CD4-positive, alpha-beta T cell treated with Interleukin-12 subunit alpha and Interleukin-12 subunit beta, for 1 hour (primary cell): Measurements from ENCODE around the gene AK8.

Experiments
- DNase-seq: peaks from one replicate; pipeline ENCODE4 v3.0.0-alpha.2; 2020

AK8 gene, protein sequence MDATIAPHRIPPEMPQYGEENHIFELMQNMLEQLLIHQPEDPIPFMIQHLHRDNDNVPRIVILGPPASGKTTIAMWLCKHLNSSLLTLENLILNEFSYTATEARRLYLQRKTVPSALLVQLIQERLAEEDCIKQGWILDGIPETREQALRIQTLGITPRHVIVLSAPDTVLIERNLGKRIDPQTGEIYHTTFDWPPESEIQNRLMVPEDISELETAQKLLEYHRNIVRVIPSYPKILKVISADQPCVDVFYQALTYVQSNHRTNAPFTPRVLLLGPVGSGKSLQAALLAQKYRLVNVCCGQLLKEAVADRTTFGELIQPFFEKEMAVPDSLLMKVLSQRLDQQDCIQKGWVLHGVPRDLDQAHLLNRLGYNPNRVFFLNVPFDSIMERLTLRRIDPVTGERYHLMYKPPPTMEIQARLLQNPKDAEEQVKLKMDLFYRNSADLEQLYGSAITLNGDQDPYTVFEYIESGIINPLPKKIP

DNA sequence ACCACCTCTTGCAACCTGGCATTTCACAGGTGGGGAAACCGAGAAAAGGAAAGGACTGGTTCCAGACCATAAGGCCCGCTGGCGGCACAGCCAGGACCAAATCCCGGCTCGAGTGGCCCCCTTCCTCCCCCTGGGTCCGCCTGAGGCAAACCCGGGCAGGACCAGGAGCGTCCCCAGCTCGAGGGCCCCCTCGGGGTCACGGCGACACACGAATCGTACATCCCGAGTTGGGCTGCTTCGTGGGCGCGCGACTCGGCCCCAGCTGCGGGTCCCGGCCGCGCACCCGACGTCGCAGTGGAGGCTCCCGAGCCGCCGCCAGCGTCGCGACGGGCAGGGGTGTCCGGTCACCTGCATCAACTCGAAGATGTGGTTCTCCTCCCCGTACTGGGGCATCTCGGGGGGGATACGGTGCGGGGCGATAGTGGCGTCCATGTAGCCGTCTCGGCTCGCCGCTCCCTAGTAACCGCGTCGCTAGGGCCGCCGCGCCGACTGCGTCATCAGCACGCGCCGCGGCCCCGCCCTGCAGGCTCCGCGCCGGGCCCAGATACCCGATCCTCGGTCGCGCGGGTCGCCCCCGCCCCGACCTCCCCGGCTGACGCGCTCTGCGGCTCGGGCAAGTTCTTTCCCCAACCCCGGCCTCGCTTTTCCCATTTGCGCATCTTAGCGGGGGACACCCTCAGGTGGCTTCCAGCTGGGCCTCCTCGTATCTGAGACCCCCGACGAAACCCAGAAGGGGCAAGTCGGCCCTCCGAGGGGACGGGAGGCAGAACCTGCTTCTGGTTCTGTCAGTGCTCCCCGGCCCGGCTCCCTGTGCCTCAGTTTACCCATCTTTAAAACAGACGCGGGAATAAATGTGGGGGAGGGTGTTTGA is at the start of gene AK8:
Gene AK8 (minus strand): TSS at position 461 of the 871 bp plus-strand sequence. CDS start 29 bp downstream, at position 432.
- DNase-seq = peak; percentile 82

DNA sequence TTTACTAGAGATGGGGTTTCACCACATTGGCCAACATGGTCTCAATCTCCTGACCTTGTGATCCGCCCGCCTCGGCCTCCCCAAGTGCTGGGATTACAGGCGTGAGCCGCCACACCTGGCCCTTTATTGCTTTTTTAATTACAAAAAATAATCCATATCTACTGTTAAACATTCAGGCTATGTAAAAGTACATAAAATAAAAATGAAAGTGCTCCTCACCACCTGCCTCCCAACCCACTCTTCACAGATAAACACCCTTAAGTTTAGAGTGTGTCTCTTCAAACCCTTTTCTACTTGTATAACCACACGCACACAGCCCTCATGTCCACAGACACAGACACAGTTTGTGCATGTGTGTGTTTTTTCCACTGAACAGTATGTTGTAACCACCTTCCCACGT is 49.6 kb upstream of the AK8 start:
- DNase-seq = no peak

DNA sequence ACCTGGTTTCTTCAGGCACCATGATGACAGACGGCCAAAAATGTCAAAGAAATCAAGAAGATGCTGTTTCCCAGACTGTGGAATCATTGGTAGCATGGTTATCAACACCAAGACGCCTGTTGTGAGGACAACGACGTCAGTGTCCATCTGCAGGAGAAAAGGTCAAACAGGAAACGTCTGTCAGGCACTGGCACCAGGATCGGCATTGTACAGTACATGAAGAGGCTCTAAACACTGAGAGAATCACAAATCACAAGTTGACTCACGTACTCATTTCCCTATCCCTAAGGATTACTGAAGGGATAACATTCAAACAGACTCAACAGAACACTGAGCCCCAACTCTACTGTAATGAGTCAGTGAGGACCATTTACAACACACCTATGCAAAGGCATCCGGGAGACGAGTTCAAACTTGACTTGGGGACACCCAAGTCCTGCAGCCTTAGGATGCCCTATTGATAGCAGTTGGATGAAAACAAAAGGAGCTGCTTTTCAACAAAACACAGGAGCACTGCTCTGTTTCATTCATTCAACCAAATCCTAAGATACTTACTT is 45.3 kb upstream of the AK8 start:
- DNase-seq = no peak

DNA sequence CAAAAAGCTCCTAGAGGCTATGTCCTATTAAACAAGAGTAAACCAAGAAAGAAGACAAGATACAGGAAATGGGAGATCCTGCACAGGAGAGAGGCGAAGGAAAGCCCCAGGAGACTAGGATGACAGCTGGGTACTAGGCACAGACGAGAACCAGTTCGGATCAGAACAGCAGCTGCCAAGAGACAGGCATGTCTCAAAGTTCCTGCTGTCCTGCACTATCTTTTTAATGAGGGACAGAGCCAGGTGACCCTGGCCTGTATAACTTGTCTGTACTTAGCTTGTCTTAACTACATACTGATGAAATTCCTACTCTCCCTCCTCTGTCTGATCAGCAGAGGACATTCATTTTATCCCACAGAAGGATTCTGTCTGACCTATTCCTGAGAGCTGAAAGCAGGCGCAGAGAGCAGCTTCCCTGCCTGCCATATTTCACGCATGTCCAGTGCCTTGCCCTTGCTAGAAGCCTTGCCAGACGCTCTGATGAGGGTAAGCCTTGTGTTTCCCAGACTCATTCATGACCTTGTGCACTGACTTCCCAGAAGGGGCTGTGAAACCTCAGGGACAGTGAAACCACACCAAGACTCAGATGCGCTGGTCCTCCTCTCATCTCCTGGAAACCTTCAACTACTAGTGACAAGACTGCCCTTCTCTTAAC is 41.7 kb upstream of the AK8 start:
- DNase-seq = no peak

DNA sequence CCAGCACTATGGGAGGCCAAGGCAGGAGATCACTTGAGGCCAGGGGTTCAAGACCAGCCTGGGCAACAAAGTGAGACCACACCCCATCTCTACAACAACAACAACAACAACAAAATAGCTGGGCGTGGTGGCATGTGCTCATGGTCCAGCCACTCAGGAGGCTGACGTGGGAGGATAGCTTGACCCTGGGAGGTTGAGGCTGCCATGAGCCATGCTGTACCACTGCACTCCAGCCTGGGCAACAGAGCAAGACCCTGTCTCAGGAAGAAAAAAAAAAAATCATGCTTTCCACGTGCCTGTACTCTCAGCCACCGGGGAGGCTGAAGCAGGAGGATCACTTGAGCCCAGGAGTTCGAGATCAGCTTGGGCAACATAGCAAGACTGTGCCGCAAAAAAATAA is 36.8 kb upstream of the AK8 start:
- DNase-seq = no peak

DNA sequence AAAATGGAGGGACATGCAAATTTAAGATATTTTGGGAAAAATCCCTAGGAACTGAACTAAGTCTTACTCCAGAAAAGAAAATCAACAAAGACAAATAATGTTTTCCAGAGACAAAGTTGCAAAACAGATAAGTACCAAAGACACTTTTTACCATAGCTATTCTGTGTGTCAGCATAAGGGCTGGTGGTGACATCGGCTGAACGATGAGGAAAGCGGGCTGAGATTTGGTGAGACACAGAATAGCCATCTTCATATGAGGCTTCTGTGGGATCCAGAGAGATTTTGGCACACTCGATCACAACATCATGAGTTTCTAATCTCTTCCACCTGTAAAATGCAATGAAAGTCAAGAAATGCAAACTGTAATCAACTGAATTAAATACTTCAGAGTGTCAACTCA is 34.0 kb upstream of the AK8 start:
- no peak for DNase-seq

DNA sequence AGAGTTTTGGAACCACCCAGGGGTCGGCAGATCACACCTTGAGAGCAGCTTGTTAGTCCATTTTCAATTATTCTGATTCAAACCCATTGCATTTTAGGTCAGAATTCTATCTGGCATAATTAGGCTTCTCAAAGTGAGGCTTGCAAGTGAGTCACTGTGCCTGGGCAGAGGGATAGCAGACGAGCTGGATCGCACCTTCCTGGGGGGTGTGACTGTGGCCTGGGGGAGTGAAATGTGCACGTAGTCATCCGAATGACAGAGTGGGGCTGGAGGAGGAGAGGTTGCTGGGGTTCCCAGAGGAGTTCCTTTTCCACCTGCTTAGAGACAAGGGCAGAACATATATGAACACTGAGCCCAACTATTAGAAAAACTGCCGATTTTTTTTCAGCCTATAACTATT is 32.3 kb upstream of the AK8 start:
- DNase-seq = no peak

DNA sequence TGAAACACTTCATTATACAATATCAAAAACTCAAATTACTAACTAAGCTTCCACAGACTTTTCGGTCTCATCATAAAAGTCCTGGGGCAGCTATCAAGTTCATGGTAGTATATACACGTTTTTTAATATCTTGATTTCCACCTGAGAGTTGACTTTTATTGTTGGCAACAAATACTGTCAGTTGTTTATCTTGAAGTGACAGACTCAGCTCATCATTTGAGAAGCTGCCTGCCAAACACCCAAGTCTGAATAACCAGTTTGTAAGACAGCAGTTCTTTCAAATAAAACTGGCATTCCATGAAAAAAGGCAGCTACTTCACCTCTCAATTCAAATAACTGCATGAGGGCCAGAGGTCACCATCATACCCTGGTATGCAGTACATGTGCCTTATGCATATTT is 31.2 kb upstream of the AK8 start:
- DNase-seq = no peak

DNA sequence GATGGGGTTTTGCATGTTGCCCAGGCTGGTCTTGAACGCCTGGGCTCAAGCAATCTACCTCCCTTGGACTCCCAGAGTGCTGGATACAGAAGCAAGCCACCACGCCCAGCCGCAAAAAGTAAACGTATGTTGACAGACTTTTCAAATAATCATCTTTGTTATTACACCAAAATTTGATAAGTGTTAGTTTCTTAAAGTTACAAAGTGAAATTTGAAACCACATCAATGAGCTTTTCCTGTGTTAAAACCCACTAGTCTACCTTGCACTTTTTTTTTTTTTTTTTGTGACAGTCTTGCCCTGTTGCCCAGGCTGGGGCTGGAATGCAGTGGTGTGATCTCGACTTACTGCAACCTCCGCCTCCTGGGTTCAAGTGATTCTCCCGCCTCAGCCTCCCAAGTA is 30.6 kb upstream of the AK8 start:
- peak; percentile 52 for DNase-seq

DNA sequence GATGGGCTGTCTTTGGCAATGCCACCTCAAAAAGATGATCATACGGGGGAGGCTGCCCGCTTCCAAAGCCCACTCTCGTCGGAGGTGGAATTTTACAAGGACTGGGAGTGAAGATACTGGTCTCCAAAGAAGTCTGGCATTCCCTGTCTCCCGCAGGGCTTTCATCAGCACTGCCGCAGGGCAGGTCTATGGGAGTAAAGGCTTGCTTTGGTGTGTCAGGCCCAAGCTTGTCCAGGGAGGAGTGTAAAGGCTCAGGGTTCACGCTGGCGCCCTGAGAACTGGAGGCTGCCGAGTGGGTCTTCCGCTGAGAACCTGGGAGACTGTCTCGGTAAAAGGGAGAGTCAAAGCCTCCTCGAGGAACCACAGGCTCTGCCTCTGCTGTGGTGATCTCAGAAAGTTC is 27.6 kb upstream of the AK8 start:
- no peak for DNase-seq

DNA sequence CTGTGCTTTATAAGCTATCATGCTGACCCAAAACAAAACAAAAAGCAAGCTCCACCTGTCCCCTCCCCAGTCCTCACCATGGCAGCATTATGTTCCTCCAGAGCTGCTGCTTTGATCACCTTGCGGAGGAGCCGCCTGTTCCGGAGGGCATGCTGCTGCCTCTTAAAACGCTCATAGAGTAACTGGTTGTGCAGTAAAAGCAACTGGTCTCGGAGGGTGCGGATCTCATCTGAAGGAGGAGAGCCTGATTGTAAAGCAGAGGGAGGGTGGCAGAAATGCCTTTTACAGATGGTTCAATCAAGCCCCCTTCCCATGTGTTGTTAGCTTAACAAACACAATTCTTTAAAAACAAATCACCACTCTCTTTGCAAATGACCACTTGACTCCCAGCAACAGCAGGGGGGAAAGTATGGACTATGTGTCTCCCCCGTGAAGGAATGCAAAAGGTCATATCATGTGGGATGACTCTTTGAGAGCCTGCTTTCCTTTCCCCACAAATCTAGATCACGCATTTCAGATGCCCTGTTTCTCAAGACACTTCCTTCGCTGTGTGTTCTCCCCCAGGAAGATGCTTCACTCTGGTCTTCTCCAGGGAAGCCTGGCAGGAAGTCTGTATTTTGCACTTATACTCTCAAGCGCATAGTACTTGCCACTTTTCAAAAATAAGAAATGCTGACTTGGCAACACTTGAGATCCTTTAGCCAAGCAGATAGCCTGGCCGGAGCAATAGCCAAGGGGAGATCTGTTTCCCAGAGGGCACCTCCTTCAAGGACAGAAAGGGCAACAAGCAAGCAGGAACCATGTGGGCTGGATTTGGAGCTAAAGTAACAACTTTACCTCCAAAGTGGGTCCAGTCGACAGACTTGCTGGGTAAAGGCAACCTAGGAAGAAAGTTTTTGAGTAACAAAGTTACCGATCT is 25.7 kb upstream of the AK8 start:
- no peak for DNase-seq

DNA sequence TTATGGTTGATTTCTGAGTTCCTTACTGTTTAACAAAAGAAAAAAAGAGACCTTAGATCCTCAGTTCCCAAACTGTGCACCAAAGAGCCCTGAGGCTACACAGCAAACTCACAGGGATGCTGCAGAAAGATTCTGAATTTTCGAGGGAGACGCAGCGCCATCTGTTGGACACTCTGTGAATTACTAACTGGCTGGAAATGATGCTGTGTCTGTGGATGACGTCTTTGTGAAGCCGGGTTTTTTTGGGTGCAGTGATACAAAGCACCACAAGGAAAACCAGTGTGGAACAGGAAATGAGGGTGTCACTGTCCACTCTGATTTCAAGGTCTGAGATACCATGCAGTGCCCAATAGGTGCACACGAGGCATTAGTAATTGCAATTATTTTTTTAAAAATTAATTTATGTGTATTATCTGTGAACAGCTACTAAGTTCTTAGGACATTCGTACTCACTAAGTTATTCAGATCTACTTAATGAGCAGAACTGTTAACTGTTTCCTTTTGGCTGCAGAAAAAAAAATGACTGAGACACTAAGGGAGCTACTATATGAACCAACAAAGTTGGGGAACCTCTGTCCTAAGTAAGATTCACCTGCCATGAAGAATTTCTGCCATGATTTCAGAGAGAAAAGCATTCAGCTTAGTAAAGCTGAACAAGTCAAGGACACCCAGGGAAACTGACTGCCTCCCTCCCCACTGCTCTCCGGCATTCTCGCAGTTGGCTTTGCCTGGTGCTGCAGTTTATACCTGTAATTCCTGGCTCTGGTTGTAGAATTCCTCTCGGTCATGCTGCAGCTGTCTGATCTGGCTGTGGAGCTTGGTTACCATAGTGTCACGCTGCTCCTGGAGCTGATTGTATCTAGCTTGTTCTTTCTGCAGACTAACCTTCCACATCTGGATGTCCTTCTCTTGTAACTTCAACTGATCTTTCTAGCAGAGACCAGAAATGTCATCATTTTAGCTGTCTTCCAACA is 24.1 kb upstream of the AK8 start:
- peak; percentile 84 for DNase-seq

DNA sequence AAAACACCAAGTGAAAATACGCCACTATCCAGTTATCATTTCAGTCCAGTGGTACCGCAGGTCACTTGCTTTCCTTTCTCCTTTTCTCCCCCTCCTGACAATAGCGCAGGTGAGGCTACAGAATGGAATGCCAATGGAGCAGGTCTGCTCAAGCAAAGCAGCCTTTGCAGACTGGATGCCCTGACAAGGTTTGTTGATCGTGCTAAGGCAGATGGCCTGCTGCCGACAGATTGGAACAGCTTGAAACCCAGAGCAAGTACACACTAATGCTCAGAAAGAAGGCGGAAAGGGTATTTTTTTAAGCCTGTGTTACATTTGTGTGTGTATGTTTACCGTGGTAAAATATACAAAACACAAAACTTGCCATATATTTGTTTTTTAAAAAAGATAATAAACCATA is 20.0 kb upstream of the AK8 start:
- DNase-seq = no peak

DNA sequence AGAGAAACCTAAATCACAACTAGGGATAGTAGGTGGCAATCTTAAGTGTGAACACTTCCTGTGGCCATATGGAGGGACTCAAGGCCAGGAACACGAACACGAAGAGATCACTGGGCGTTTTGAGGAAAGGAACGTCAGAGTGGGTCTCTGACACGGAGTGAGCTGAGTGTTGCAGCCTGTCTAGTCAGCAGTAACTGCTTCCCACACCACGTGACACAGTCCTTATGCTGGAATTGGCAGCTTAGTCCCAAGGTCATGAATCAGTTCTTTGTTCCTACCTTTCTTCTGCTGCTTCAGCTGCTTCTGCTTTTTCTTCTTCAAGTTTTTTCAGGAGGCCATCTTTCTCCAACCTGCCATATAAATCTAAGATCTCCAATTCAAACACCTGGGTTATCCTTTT is 18.8 kb upstream of the AK8 start:
- no peak for DNase-seq

DNA sequence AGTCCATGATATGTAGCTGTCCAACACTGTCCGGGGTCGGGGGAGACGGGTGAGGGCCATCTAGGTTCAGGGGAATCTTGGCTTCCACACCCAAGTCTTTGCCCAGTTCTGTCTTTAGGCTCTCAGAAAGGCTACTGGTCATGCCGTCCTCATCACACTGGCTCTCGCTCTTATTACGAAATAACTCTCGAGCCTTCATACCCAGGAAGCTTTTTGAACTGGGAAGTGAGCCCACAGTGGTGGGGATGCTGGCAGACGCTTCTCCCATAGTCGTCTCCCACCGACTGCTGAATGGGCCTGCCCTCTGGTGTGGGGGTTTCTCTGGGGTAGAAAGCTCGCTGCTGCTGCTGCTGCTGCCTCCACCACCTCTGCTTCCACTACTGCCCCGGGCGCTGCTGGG is 18.2 kb upstream of the AK8 start:
- DNase-seq = no peak

DNA sequence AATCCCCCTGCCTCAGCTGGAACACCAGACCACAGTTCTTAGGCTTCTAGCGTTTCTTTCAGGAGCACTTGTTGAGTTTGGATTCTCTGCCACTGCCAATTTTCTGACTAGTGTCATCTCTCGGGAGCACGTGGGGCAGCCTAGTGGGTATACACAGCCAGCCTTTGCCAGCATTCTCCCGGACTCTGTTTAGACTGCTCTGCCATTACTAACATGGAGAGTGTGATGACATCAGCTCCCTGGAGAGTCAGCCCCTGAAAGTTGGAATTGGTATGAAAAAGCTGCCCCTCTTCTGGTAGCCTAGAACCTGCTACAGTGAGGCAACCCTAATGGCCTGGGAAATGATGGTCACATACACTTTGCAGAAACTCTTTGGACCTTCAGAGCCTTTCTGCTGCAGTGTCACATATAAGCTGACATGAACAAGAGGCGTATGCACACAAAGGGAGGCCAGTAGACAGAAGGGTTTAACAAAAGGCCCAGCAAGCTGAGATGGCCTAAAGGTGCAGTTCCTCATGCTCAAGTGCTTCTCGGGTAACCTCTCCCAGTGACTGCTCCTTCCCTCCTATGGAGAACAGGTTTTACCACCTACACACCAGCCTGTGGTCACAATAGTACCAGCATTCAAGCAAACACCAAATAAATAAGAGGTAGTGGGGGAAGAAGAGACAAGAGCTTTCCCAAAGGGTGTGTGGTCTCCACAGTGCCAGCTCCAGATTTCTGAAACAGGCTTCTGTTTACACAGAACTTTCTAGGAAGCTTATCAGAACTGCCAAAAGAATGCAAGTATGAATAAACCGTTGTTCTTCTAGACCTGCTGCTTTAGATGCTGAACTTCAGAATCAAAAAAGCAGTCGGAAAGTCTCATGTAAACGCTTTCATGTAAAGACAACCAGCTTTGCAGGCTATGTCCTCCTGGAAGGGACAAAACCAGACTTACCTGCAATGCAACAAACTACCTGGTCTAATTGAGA is 17.1 kb upstream of the AK8 start:
- DNase-seq = no peak

DNA sequence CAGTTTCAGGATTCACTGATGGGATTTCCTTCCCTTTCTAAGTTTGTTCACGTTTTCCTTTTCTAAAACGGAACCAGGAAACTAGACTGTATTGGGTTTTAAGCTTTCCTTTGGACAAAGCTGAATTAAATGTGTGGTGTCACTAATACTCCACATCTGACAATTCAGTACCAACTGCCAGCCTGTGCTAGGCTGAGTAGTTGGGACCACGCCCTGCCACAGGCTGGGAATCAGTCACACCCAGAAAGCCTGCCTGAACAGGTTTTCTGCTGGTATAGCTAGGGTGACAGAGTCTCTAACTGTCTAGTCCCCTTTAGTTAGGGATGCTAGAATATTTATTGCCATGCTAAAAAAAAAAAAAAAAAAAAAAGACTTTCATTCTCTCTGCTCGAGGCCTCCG is 16.3 kb upstream of the AK8 start:
- no peak for DNase-seq

DNA sequence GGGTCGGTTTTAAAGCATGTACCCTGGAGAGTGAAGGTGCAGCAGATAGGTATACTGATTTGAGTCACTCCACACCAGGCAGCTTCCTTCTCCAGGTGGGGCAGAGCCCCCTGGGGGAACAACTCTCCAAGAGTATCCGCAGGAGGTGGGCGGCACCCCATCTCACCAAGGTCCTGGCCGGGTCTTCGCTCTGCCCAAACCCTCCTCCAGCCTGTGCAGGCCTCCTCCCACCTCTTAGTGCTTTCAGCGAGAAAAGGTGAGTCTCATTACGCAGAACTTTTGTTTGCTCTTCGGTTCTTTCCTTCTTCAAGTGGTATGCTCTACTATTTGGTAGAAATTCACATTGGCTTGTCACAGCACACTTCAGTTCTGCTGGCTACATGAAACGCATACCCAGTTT is 14.3 kb upstream of the AK8 start:
- DNase-seq = no peak

DNA sequence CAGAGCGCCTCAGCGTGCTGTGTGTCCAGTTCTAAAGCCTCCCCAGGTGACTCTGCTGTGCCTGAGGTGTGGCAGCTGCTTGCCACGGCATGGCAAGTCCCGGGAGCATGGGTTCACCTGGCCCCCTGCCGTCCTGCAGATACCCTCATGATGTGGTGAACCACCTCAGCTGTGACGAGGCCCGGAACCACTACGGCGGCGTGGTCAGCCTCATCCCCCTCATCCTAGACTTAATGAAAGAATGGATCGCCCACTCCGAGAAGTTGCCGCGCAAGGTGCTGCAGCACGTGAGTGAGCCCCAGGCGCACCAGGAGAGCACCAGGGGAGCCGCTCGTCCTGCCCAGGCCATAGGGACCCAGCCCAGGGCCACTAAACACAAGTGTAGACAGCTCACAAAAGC is 10.1 kb upstream of the AK8 start:
- no peak for DNase-seq
